Left renal pelvis (tissue), 4 donors: ENCODE results near the gene JAZF1. TPM values are rescaled to one million over a fixed set of nuclear protein-coding genes. Genes with fewer than 3 reads are reported as not detected.

ENCODE experiments used
- DNase-seq, 4 donors: peaks; one replicate each; pipeline ENCODE4 v3.0.0-alpha.2; 2013; ENCODE audit warnings: low read depth in 4 of 4, low spot score in 3 of 4
- polyA plus RNA-seq, 4 donors: library from polyadenylated mRNA; unstranded; fragments of 120-200 nt; gene quantifications; one replicate each; pipeline ENCODE4 v1.2.1, GENCODE V29; 2013; ENCODE audit not compliant: insufficient read length in 4 of 4

JAZF1 gene
- polyA plus RNA-seq, 4 donors = 11.1 to 28.8 (median 15.9) TPM

DNA sequence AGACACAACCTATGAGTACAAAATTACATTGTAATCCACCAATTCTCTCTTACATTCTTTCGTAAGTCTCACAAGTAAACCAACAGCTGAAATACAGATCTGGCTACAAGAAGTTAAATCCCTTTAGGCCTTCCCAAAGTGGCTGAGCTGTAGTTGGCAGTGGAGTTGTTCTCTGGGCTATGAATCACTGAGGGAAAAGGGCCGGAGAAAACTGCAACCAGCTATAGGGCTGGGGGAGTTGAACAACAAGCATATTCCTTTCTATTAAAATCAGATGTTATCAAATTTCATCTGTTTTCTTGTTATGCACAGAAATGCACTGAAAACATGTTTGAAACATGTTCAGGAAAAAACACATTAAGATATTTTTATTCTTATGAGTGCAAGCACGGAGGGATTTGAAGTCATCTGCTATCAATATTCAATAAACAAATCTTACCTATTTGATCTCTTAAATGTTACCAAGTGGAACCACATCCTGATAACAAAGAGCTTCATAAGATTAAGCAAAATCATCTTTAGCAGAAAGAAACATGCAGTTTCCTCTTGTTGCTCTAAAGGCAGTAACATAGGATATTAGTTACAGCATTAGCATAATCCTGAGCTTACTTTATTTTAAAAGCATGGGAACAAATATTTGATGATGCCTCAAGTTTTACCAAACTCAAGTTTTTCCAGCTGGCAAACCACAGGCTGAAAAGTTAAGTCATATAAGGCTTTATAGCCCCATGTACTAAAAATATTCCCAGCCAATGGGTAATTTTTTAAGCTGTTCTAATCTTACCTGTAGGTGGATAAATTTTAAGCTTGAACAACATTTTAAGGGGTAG lies 227.9 kb downstream of the JAZF1 start:
- DNase-seq = no peak

DNA sequence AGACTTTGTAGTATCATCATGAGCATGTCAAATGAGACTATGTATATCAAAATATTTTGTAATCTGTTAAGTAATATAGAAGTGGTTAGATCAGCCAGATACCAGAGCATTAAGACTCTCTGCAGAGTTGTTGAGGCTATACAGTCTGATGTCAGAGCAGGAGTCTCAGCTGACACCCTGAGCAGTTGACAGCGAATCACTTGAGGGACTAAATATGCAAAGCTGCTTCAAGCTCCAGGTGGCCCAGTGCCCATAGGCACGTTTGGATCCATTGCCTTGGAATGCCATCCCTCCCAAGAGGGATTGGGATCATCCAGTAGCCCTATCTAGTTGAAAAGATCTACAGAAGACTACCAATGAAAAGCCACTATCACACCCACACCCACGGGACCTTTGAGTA lies 230.5 kb downstream of the JAZF1 start:
- DNase-seq = no peak

DNA sequence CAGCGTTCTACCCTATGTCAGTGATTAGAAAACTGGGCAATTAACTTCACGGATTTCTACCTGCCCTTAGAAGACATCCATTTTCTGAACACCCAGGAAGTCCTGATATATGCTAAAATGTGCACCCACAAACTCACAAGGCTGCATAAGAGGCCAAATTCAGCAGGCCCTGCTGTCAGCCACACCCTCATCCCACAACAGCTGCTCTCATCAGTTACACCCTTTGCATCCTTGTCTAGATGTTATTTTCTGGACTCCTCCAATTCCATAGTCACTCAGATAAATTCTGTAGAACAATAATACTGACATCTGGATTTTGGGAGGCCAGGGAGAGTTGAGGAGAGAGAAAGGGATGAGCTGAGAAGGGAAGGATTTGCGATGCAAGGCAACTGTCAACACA lies 231.7 kb downstream of the JAZF1 start:
- no peak for DNase-seq

DNA sequence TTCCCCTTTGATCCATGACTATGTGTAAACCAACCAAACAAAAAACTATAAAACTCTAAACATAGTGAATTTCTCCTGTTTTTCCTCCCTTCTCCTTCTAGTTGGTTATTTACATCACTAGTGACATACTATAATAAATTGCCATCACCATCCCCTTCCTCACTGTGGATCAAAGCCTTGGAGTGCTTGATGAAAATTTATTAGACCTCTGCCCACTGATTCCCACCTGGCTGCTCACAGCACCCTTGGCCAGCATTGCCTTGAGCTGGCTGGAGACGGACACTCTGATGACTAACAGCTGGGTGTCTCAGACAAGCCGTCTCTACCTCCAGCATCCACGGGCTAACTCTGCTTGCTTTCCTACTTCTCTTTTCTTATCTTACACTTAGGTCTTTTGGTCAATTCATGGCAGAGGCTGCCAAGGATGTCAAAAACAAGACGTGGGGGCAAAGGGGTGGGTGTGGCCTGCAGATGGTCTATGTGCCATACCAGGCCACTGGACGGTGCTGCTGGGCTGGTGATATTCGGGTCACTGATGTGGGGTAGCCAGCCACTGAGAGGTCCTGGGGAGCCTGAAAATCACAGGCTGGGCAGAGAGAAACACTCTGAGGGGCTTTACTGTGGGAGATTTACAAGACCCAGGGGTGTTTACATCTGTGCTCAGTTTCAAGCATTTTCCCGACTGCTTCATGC lies 232.9 kb downstream of the JAZF1 start:
- peak in 3 of 4 donors; percentile 28 to 63 (median 31) for DNase-seq

- no peak for DNase-seq
These were observed 234.2 kb downstream of the JAZF1 start for GRCh38 chr7:27946351-27946750.

DNA sequence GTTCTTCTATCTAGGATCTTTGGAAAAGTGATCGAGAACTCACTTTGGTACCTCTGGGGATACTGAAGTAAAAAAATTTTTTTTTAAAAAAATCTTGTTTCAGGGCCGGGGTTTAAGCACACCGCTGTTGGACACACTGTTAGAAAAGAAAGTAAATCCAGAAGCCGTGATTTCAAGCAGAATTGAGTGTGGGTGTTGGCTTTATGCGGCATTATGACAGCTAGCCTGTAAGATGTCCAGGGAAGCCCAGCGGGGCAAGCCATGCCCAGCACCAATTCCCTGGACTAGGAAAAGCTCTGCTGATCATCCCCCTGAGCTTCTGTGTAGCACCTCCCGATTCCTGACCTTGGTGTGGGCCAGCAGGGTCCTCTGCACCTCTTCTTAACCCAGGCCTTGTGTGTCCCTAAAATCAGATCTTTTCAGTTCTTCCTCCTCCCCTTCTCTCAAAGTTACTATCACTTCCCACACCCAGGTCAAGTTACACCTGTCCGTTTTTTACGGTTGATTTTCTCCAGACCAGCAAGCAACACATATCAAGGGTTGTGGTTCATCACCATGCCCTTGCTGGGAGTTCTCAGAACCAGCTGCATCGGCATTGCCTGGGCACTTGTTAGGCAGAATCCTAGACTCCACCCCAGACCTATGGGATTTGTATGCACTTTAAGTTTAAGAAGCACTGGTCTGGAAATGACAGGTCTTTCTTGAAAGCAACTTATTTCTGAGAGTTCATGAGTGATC lies 235.4 kb downstream of the JAZF1 start:
- no peak for DNase-seq

DNA sequence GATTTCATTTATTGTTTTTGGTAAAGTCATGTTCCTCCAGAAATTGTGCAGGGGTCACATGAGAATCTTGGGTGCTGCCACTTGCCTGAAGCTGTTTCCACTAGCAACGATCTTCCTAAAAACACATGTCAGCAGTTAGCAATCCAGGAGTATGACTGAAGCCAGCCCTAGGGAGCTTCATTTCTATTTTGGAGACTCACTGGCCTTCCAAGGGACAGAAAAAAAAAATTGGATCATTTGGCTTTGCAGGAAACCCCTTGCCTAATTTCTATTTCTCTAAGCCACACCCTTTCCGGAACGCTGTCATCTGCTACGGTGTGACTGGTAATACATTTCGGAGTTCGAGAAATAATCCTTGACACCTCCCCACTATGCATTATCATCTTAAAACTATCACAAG lies 236.0 kb downstream of the JAZF1 start:
- no peak for DNase-seq

GRCh38 chr7:27943241-27943640 lies 237.4 kb downstream of the JAZF1 start:
- no peak for DNase-seq

GRCh38 chr7:27942711-27943110 lies 237.9 kb downstream of the JAZF1 start:
- peak in 1 of 4 donors; percentile 48 for DNase-seq

GRCh38 chr7:27941522-27941921 lies 239.1 kb downstream of the JAZF1 start:
- DNase-seq = no peak

DNA sequence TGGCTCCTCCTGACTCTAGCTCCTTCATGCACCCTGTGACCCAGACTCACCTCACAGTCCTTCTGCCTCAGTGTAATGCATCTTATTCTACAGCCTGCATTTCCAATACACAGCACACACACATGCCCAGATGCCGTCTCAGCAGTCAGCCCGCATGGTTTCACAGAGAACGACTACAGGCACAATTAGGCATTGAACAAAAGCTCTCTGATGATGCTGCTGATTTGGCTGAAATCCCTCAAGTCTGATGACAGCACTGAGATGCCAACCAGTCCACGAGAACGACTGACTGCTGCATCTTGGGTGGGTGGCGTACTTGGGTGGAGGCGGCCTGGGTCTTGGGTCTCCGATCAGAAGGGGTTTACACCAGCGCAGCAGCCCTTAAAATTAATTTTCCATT lies 240.3 kb downstream of the JAZF1 start:
- no peak for DNase-seq

GRCh38 chr7:27939893-27940292 lies 240.7 kb downstream of the JAZF1 start:
- no peak for DNase-seq

DNA sequence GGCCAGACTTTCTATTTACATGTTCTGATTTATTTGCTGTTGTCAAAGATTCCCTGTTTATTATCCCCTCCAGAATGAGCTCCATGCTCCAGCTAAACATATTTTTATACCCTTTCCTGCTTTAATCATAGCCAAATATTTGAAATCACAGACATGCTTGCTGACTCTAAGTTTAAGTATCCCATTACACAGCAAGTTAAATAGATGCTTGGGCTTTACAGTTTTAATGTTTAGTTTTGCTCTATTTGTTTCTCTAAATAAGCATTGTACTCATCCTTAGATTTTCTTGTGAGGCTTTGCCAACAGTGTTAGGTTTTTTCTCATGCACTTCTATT lies 243.9 kb downstream of the JAZF1 start:
- no peak for DNase-seq

- no peak for DNase-seq
These were observed 244.4 kb downstream of the JAZF1 start for GRCh38 chr7:27936047-27936767.

- DNase-seq = no peak
These were observed 246.7 kb downstream of the JAZF1 start for GRCh38 chr7:27933671-27934565.

- no peak for DNase-seq
These were observed 249.6 kb downstream of the JAZF1 start for GRCh38 chr7:27930910-27931476.

GRCh38 chr7:27929127-27929526 lies 251.5 kb downstream of the JAZF1 start:
- DNase-seq = no peak

GRCh38 chr7:27928001-27928400 lies 252.6 kb downstream of the JAZF1 start:
- DNase-seq = no peak

DNA sequence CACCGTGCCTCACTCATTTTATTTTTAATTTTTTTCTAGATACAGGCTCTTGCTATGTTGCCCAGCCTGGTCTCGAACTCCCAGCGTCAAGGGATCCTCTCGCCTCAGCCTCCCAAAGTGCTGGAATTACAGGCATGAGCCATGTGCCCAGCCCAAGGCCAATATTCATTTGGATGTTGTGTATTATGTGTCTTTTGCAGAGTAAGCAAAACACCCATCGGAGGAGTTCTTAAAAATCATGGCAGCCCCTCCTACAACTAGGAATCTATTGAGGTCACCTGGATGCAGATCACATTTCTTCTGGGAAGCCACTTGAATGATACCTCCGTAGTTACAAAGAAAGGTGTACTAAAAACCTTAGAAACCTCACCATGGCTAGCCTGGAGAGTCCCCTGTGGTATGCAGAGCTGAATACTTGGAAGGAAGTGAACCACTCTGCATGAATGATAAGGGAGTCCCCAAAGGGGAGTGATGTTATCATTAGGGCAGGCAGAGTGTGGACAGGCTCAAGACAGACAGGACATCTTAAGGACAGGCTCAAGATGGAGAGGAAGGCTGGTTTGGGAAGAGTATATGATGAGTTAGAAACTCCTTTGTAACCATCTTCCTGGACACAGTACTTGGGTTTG lies 254.9 kb downstream of the JAZF1 start:
- DNase-seq = no peak
